ENCODE data around the gene SORCS2. TPM values are rescaled to one million over a fixed set of nuclear protein-coding genes. Genes with fewer than 3 reads are reported as not detected.

SORCS2 gene
- total and polyA plus RNA-seq, 2 of the 8 experiments (the other 6 are each of a cell fraction or from before 2014, with no cell fraction given): 0.36 to 1.8 TPM

DNA sequence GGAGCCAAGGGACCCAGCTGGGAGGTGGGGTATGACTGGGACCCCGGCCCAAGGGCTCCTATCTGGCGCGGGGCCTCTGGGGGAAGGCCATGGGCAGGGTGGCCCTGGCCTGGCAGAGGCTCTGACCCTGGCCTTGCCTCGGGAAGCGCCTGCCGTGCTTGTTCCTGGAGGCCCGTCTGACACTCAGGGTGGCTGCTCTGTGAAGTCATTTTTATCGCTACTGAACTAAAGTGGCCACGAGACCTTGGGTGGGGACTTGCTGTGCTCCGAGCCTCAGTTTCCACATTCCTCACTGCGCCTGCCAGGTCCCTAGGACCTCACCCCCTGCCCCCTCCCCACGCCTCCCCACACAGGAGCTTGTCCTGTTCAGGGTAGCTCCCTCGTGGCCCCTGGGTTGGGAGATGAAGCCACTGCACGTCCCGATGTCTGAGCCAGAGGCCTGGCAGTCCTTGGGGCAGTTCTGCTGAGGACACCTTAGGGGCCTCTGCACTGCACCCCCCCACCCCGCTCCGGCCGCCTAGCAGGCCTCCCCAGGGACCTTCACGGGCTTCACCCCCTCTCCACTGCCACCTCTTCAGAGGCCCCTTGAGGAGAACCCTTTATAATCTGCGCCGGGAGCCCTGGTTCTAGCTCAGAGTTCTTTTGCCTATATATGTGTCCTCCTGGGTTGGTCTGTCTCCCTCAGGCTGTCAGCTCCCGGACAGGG lies 639 bp upstream of the SORCS2 start (continued):
- TF ChIP-seq SRF (IDR thresholded peaks at IDR 0.05; ENCODE audit: low read depth, low read length) (no peak), JUND (IDR thresholded peaks at IDR 0.05; ENCODE audit: low read length) (no peak), TEAD4 (IDR thresholded peaks at IDR 0.05; ENCODE audit: low read depth, low read length) (no peak), SIN3A (conservative IDR thresholded peaks at IDR 0.05 in 1 of 2, IDR thresholded peaks at IDR 0.05 in 1 of 2; ENCODE audit: low read depth in 1 of 2, low read length in 2 of 2) (no peak), NRF1 (IDR thresholded peaks at IDR 0.05; ENCODE audit: low read depth, low read length) (no peak), NANOG (IDR thresholded peaks at IDR 0.05; ENCODE audit: insufficient read depth, low read depth, low read length, poor library complexity, severe bottlenecking) (no peak), HDAC6 (IDR thresholded peaks at IDR 0.05; ENCODE audit: low read depth, low read length) (no peak), TAF1 (IDR thresholded peaks at IDR 0.05; ENCODE audit: low read depth, low read length) (no peak)
- TF ChIP-seq, protein P1, sequence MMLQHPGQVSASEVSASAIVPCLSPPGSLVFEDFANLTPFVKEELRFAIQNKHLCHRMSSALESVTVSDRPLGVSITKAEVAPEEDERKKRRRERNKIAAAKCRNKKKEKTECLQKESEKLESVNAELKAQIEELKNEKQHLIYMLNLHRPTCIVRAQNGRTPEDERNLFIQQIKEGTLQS (IDR thresholded peaks at IDR 0.05; ENCODE audit: insufficient read depth, low read depth, low read length): no peak
